DMS 273 (cell line): ENCODE data around the gene CFAP20DC.
"Not testable (repeated sequence)": the region's sequence is repeated elsewhere in the genome, so short reads cannot be mapped to it uniquely, and the experiment has no call there.

Experiments
- DNase-seq: peaks from one replicate; lab custom pipeline; 2025; ENCODE audit not compliant: unreplicated experiment; lab: John Stamatoyannopoulos, UW

CFAP20DC gene

GRCh38 chr3:58706395-58707167 is 343.2 kb downstream of the CFAP20DC start:
- DNase-seq, result no peak

GRCh38 chr3:58704745-58705144 is 345.1 kb downstream of the CFAP20DC start:
- DNase-seq, result no peak

DNA sequence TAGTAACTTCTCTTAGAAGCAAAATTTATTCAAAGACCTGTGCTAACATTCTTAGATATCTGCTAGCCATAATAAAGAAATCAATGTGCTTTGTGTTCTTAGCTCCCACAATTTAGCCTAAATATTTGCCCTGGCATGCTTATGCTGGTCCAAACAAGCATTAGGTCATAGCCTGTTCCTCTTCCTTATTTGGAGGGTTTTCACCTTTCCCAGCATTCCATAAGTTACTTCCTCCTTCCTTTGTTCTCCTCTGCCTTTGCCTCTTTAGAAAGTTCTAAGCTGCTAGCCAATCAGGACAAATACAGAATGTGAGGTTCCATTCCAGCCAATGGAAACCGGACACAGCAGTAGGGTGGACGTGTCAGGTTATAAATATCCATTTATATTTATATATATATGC is 345.5 kb downstream of the CFAP20DC start:
- DNase-seq, result not testable (repeated sequence)

DNA sequence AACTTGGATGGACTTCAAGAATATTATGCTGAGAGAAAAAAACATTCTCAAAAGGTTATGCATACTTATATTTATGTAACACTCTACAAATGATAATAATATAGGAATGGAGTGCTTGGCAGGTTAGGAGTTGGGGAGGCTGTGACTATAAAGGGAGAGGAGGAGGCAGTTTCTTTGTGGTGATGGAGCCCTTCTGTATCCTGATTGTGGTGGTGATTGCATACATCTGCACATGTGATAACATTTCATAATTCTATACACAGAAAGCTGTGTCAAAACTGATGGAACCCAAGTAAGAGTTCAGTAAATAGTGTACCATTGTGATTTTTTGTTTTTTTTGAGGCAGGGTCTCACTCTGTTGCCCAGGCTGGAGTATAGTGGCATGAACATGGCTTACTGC is 351.6 kb downstream of the CFAP20DC start:
- DNase-seq, result no peak

DNA sequence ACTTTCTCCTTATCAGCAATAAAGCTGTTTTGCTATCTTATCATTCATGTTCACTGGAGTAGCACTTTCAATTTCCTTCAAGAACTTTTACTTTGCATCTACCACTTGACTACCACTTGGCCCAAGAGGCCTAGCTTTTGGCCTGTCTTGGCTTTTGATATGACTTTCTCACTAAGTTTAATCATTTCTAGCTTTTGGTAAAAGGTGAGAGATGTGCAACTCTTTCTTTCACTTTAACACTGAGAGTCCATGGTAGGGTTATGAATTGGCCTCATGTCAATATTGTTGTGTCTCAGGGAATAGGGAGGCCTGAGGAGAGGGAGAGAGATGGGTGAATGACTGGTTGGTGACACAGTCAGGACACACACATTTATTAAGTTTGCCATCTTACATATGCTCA is 352.3 kb downstream of the CFAP20DC start:
- no peak for DNase-seq

GRCh38 chr3:58696813-58697212 is 353.0 kb downstream of the CFAP20DC start:
- DNase-seq, result not testable (repeated sequence)

- DNase-seq, result no peak
Measured at GRCh38 chr3:58696093-58696492, 353.7 kb downstream of the CFAP20DC start.

DNA sequence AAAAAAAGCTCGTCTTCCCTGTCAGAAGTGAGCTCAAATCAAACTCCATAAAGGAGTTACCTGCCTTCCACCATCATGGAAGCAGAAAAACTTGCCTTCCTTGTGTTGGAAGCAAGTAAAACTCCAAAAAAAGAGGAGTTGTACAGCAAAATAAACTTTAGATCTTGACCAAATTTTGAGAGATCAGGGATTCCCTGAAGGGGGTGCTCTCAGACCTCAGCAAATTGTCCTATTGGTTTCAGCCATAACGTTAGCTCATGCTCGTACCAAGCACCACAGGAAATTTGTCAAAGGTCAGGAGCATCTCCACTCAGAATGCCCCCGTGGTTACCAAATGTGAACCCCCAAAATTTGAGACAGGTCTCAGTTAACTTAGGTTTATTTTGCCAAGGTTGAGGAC is 354.5 kb downstream of the CFAP20DC start:
- DNase-seq, result not testable (repeated sequence)

DNA sequence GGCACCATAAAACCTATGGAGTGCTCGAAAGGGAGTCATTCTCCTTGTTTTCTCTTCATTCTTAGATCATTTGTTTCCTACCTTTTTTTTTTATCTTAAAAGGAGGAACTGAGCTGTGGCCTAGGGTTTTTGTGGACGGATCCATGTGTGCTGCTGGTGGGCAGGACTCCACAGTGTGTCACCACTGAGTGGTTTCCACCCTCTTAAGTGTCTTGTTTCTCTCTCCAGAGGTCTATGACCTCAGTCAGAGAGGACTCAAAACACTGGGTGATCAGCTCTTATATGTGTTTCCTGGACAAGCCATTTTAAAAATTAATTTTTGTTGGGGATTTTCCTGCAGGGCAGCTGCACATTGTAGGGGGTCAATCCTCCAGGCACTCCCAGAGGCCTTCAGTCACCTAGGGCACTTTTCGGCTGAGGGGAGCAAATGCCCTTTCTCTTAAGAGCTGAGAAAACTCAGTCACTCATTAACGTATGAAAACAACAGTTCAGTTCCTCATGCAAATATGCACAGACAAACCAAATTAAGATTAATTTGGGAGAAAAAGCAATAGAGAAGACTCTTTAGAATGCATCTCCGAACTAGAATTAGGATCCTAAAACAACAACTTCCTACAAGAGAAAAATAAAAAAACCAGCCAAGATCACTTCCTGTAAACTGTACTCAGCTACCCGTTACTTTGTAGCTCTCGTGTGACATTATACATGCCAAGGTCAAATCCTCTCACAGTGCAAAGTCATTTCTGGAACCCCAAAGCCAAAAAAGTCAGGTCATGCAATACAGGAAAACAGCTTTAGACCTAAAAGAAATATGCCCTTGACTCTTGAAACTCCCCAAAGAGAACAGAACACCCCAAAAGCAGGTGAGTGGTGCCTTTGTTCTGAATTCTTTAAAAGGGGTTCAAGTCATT is 355.6 kb downstream of the CFAP20DC start:
- DNase-seq, result no peak

DNA sequence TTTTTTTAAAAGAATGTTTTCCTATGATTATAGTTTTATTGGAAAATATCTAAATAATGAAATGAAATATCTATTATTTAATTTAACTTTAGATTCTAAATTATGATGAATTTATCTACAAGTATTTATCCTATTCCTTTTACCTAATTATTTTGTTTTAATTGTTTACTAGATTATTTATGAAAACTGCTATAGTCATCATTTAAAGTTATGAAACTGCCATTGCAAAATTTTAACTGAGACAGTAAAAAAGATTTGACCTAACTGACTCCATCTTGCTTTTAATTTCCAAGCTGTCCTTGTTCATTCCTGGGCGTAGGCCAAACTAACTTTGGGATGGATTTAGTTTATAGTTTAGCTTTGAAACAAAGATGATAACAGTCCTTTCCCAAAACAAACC is 357.3 kb downstream of the CFAP20DC start:
- DNase-seq, result no peak
